ENCODE data around the gene ALDH3A2. TPM values are rescaled to one million over a fixed set of nuclear protein-coding genes. Genes with fewer than 3 reads are reported as not detected.

Gene ALDH3A2
- total RNA-seq, 1 experiment from 2014 or later, result 60.4 TPM

Small RNA genes within 50 kb of the gene (small RNA-seq; reads per million reads assigned to genes)
- gene NMTRQ-TTG12-1 (not detected), gene RF00322 (not detected)

Other genes starting within 250 kb of the ALDH3A2 start
- 0.27 TPM in 1 of 2 replicates, not detected in the other for gene RNF112, start 237.5 kb upstream of the ALDH3A2 start, total RNA-seq (2014; rRNA removed; shearing (Covaris generic))
- gene SLC47A1, start 114.9 kb upstream of the ALDH3A2 start, total RNA-seq (2014; rRNA removed; shearing (Covaris generic)), result not detected in 2 replicates
- not detected in 2 replicates for gene SLC47A2, start 67.8 kb downstream of the ALDH3A2 start, total RNA-seq (2014; rRNA removed; shearing (Covaris generic))
- 0.85 TPM in 1 of 2 replicates, not detected in the other for gene ALDH3A1, start 99.5 kb downstream of the ALDH3A2 start, total RNA-seq (2014; rRNA removed; shearing (Covaris generic))
- gene ULK2, start 219.2 kb downstream of the ALDH3A2 start, total RNA-seq (2014; rRNA removed; shearing (Covaris generic)), result 1.9 and 4.9 TPM in 2 replicates

All from HT1080 (cell line).